A673 (cell line): ENCODE measurements around the gene BTBD16. TPM values are rescaled to one million over a fixed set of nuclear protein-coding genes. Genes with fewer than 3 reads are reported as not detected.

ENCODE experiments used
- BruUV-seq: library from RNA; stranded (reverse); fragments of 400-500 nt; replicated peaks from 2 replicates; lab custom pipeline; 2021; lab: Mats Ljungman, UMichigan
- CTCF ChIA-PET: fragments of 300-600 bp; sonication (Branson Sonifier 250); formaldehyde crosslinking; loops from one replicate; lab custom pipeline; 2022; ENCODE audit warnings: antibody characterized with exemption; lab: Charles Lee
- POLR2A ChIA-PET: fragments of 300-600 bp; sonication (Branson Sonifier 250); formaldehyde crosslinking; loops from one replicate; lab custom pipeline; 2022; ENCODE audit warnings: antibody characterized with exemption; ENCODE audit not compliant: low non-redundant PET; lab: Charles Lee
- DNase-seq: peaks from one replicate; pipeline ENCODE4 v3.0.0-alpha.2; 2015; ENCODE audit warnings: low spot score
- H3K27ac ChIP-seq: fragments of 200-600 bp; sonication (generic); 2 replicates; pipeline ENCODE4 v1.5.1; 2016; ENCODE audit warnings: mixed run types, low read depth, mild to moderate bottlenecking, mixed read lengths, antibody characterized with exemption, low read length; ENCODE audit not compliant: poor library complexity, severe bottlenecking
- H3K27me3 ChIP-seq: fragments of 200-600 bp; sonication (generic); replicated peaks from 2 replicates; pipeline ENCODE4 v1.6.1; 2017; ENCODE audit warnings: mixed run types, low read depth, mild to moderate bottlenecking, mixed read lengths, antibody characterized with exemption, low read length; ENCODE audit not compliant: insufficient read depth, poor library complexity
- H3K36me3 ChIP-seq: fragments of 200-600 bp; sonication (generic); 2 replicates; pipeline ENCODE4 v1.6.1; 2016; ENCODE audit warnings: mixed run types, mild to moderate bottlenecking, mixed read lengths, antibody characterized with exemption, low read length; ENCODE audit not compliant: insufficient read depth, poor library complexity, severe bottlenecking
- H3K4me1 ChIP-seq: fragments of 200-600 bp; sonication (generic); 2 replicates; pipeline ENCODE4 v1.6.1; 2017; ENCODE audit warnings: mixed run types, mild to moderate bottlenecking, mixed read lengths, antibody characterized with exemption, low read length; ENCODE audit not compliant: insufficient read depth, poor library complexity, severe bottlenecking
- H3K4me3 ChIP-seq: fragments of 200-600 bp; sonication (generic); 2 replicates; pipeline ENCODE4 v1.5.1; 2016; ENCODE audit warnings: low read depth, mixed run types, mild to moderate bottlenecking, mixed read lengths, low read length; ENCODE audit not compliant: poor library complexity, severe bottlenecking
- H3K9me3 ChIP-seq: fragments of 200-600 bp; sonication (generic); 2 replicates; pipeline ENCODE4 v1.6.1; 2016; ENCODE audit warnings: mixed run types, low read depth, mild to moderate bottlenecking, mixed read lengths, antibody characterized with exemption, low read length; ENCODE audit not compliant: poor library complexity, severe bottlenecking
- EZH2 ChIP-seq: fragments of 200-600 bp; sonication (generic); IDR thresholded peaks from 2 replicates; pipeline ENCODE4 v1.6.1; 2017; ENCODE audit warnings: borderline replicate concordance, low read depth, mild to moderate bottlenecking, mixed read lengths, antibody characterized with exemption, low read length; ENCODE audit not compliant: poor library complexity, severe bottlenecking
- intact Hi-C: fragments of 100-400 bp; cut with micrococcal nuclease; formaldehyde crosslinking; loops from one replicate; pipeline ENCODE4 v1.10.0; 2022; ENCODE audit not compliant: unreplicated experiment
- total RNA-seq: library from RNA; stranded (reverse); gene quantifications from 2 replicates; pipeline ENCODE4 v1.2.3, GENCODE V29; 2021
- TF ChIP-seq, protein P1 (sequence below): fragments of 300-800, 200-600 bp; sonication (generic); conservative IDR thresholded peaks from 2 replicates; pipeline ENCODE4 v1.5.1; 2017; ENCODE audit warnings: low read depth, mild to moderate bottlenecking, antibody characterized with exemption, low read length, moderate library complexity, mixed read lengths

The BTBD16 gene
- total RNA-seq, 1 experiment from 2014 or later: not detected

DNA sequence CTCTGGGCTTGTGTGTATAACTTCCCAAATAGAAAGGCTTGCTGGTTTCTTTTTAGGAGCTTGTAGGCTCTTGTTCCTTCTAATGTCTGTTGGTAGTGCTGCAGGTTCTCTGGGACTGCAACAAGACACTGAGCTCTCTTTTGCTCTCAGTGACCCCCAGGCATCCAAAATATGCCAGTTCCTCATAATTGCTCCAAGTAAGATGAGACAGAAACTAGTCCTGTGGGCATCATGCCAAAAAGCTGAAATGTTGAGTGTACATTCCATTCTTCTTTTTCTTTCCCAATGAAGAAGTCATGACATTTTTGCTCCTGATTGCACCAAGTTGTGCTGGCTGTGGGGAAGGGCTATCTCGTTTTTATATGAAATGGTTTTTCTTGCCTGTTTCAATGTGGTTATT lies 7.1 kb upstream of the BTBD16 start:
- no TSS peak for BruUV-seq
- TF ChIP-seq, protein P1, sequence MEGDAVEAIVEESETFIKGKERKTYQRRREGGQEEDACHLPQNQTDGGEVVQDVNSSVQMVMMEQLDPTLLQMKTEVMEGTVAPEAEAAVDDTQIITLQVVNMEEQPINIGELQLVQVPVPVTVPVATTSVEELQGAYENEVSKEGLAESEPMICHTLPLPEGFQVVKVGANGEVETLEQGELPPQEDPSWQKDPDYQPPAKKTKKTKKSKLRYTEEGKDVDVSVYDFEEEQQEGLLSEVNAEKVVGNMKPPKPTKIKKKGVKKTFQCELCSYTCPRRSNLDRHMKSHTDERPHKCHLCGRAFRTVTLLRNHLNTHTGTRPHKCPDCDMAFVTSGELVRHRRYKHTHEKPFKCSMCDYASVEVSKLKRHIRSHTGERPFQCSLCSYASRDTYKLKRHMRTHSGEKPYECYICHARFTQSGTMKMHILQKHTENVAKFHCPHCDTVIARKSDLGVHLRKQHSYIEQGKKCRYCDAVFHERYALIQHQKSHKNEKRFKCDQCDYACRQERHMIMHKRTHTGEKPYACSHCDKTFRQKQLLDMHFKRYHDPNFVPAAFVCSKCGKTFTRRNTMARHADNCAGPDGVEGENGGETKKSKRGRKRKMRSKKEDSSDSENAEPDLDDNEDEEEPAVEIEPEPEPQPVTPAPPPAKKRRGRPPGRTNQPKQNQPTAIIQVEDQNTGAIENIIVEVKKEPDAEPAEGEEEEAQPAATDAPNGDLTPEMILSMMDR: no peak
- no peak for TF ChIP-seq EZH2
- Histone ChIP-seq H3K4me1 (no peaks in the 10 kb centered on the region), H3K27ac (no peak overlapping the region), H3K4me3 (no peak overlapping the region), H3K27me3 (peaks cover 8% of the 10 kb centered on the region), H3K9me3 (peaks cover 17% of the 10 kb centered on the region), H3K36me3 (no peaks in the 10 kb centered on the region)
- DNase-seq: peak; percentile 17
- intact Hi-C loops: no loop called here
- POLR2A ChIA-PET: no interaction called here
- CTCF ChIA-PET: no interaction called here

DNA sequence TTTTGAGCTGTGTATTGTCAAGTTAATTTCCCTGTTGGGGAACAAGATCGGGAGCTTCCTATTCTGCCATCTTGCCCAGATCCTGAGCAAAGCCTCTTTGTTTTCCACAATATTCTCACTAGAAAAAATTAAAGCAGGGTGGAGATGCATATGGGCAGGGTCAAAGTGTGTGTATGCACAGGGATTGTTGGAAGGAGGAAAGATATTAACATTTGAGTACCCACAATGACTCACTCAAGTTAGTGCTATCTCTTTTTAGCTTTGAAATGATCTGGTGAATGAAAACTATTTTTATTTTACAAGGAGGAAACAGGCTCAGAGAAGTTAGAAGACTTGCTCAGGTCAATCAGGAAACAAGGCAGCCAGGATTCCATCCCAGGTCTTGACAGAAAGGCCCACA lies 6.7 kb upstream of the BTBD16 start:
- CTCF ChIA-PET: no interaction called here
- no TSS peak for BruUV-seq
- H3K9me3 ChIP-seq: peaks cover 17% of the 10 kb centered on the region
- POLR2A ChIA-PET: no interaction called here
- H3K27me3 ChIP-seq: peaks cover 8% of the 10 kb centered on the region
- H3K36me3 ChIP-seq: no peaks in the 10 kb centered on the region
- H3K4me1 ChIP-seq: no peaks in the 10 kb centered on the region
- DNase-seq: no peak
- intact Hi-C loops: no loop called here
- no peak overlapping the region for H3K27ac ChIP-seq
- TF ChIP-seq EZH2: no peak
- TF ChIP-seq, protein P1: no peak
- H3K4me3 ChIP-seq: no peak overlapping the region

DNA sequence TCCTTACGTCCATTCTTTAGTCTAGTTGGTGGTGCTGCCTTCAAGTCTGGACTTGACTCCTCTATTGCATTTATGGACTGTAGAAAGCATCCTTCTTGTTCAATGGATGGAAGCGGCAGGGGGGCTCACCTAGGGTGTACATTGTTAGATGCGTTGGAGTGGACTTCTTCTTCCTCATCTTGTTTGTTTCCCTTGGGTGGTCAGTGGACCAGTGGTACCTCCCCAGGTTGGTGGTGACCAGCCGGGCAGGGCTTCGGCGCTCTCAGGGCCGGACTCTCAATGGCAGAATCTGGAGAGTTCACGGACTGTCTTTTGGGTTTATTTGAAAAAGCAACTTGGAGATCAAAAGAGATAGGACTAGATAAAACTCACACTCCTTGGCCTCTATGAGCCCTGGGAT lies 6.2 kb upstream of the BTBD16 start:
- intact Hi-C loops: no loop called here
- TF ChIP-seq, protein P1: no peak
- no peak for TF ChIP-seq EZH2
- H3K4me3 ChIP-seq: no peak overlapping the region
- no peak overlapping the region for H3K27ac ChIP-seq
- no peaks in the 10 kb centered on the region for H3K4me1 ChIP-seq
- CTCF ChIA-PET: no interaction called here
- DNase-seq: no peak
- POLR2A ChIA-PET: no interaction called here
- no peaks in the 10 kb centered on the region for H3K36me3 ChIP-seq
- peaks cover 17% of the 10 kb centered on the region for H3K9me3 ChIP-seq
- peaks cover 8% of the 10 kb centered on the region for H3K27me3 ChIP-seq
- BruUV-seq: no TSS peak
